Measurements from ENCODE around the gene ARHGAP31.

ARHGAP31 gene

GRCh38 chr3:119456469-119456868 lies 162.3 kb downstream of the ARHGAP31 start:
- H3K9me3 ChIP-seq (ENCODE audit: control insufficient read depth, insufficient read depth, low read depth, low read length): no peaks in the 10 kb centered on the region
- H3K36me3 ChIP-seq (ENCODE audit: control insufficient read depth in 2 of 2, insufficient read depth in 1 of 2, low read length in 2 of 2): peaks cover 42 to 90% of the 10 kb centered on the region in 2 experiments
- TF ChIP-seq PRDM2 (tag by site-specific recombination; IDR thresholded peaks at IDR 0.05; ENCODE audit: borderline replicate concordance): no peak
- no peak for TF ChIP-seq ZNF654 (tag by site-specific recombination; IDR thresholded peaks at IDR 0.05; ENCODE audit: low read depth)
- TF ChIP-seq ZNF132 (tag by site-specific recombination; IDR thresholded peaks at IDR 0.05; ENCODE audit: borderline replicate concordance): no peak
- no peak for TF ChIP-seq ZNF140 (tag by site-specific recombination; IDR thresholded peaks at IDR 0.05)
- TF ChIP-seq OSR2 (tag by site-specific recombination; IDR thresholded peaks at IDR 0.05): no peak
- no peak for TF ChIP-seq HOXC10 (CRISPR knock-in tag; IDR thresholded peaks at IDR 0.05)
- no peak for TF ChIP-seq ZBTB17 (tag by site-specific recombination; IDR thresholded peaks at IDR 0.05)
- no peak for TF ChIP-seq ZNF341 (tag by site-specific recombination; IDR thresholded peaks at IDR 0.05; ENCODE audit: low read depth)
- TF ChIP-seq ZNF280C (tag by site-specific recombination; IDR thresholded peaks at IDR 0.05): no peak
- no peak for TF ChIP-seq GLI4 (tag by site-specific recombination; IDR thresholded peaks at IDR 0.05)
- TF ChIP-seq SETDB1 (IDR thresholded peaks at IDR 0.05; ENCODE audit: insufficient read length, low read length): no peak
- ChIA-PET CTCF (no interaction called here), POLR2A (no interaction called here)
- no peak overlapping the region for H3K27ac ChIP-seq (ENCODE audit: extremely low read depth, low read depth, low read length)
- H3K4me3 ChIP-seq (ENCODE audit: low read depth, low read length): no peak overlapping the region
- H3K4me1 ChIP-seq (ENCODE audit: control insufficient read depth, insufficient read depth, low read length): no peaks in the 10 kb centered on the region

- Histone ChIP-seq H3K4me3 (ENCODE audit: low read depth, low read length) (no peak overlapping the region), H3K36me3 (ENCODE audit: control insufficient read depth in 2 of 2, insufficient read depth in 1 of 2, low read length in 2 of 2) (peaks cover 38 to 91% of the 10 kb centered on the region in 2 experiments), H3K27ac (ENCODE audit: extremely low read depth, low read depth, low read length) (no peak overlapping the region), H3K9me3 (ENCODE audit: control insufficient read depth, insufficient read depth, low read depth, low read length) (no peaks in the 10 kb centered on the region), H3K4me1 (ENCODE audit: control insufficient read depth, insufficient read depth, low read length) (no peaks in the 10 kb centered on the region)
- no peak for TF ChIP-seq KLF17 (tag by site-specific recombination; IDR thresholded peaks at IDR 0.05)
- TF ChIP-seq ZNF280C (tag by site-specific recombination; IDR thresholded peaks at IDR 0.05): no peak
- no peak for TF ChIP-seq ZBTB26 (tag by site-specific recombination; optimal IDR thresholded peaks at IDR 0.05)
- no peak for TF ChIP-seq ZSCAN16 (tag by site-specific recombination; IDR thresholded peaks at IDR 0.05)
- no peak for TF ChIP-seq ZBTB44 (tag by site-specific recombination; IDR thresholded peaks at IDR 0.05)
- no peak for TF ChIP-seq ZNF114 (tag by site-specific recombination; IDR thresholded peaks at IDR 0.05)
- TF ChIP-seq ZNF768 (tag by site-specific recombination; IDR thresholded peaks at IDR 0.05): no peak
- ChIA-PET POLR2A (no interaction called here), CTCF (no interaction called here)
Measured at GRCh38 chr3:119457246-119457645, 163.1 kb downstream of the ARHGAP31 start.
